Chondrocyte (in vitro differentiated cells): Measurements from ENCODE around the gene GSTK1. TPM values are rescaled to one million over a fixed set of nuclear protein-coding genes. Genes with fewer than 3 reads are reported as not detected.

Experiments
- DNase-seq: peaks from one replicate; pipeline ENCODE4 v3.0.0; 2021; ENCODE audit warnings: mixed read lengths, low spot score
- H3K27ac Mint-ChIP-seq: one replicate; pipeline ENCODE4 v1.8.0; 2021; ENCODE audit warnings: mild to moderate bottlenecking, moderate library complexity, mixed read lengths; ENCODE audit not compliant: unreplicated experiment
- H3K27me3 Mint-ChIP-seq: 2 replicates; pipeline ENCODE4 v1.8.0; 2021; ENCODE audit warnings: low read depth, mixed read lengths
- H3K36me3 Mint-ChIP-seq: 2 replicates; pipeline ENCODE4 v1.8.0; 2021; ENCODE audit warnings: low read depth, mixed read lengths
- H3K4me1 Mint-ChIP-seq: 2 replicates; pipeline ENCODE4 v1.8.0; 2021; ENCODE audit warnings: low read depth, mild to moderate bottlenecking, mixed read lengths
- H3K4me3 Mint-ChIP-seq: one replicate; pipeline ENCODE4 v1.8.0; 2021; ENCODE audit warnings: mild to moderate bottlenecking, moderate library complexity, mixed read lengths; ENCODE audit not compliant: unreplicated experiment
- H3K9me3 Mint-ChIP-seq: 2 replicates; pipeline ENCODE4 v1.8.0; 2021; ENCODE audit warnings: low read depth, mixed read lengths
- CTCF ChIP-seq: fragments of 200-600 bp; sonication (generic); IDR thresholded peaks from 2 replicates; pipeline ENCODE4 v1.5.0; 2021; ENCODE audit warnings: antibody characterized with exemption, mild to moderate bottlenecking, moderate library complexity
- total RNA-seq: library from RNA; stranded (reverse); gene quantifications from 3 replicates; pipeline ENCODE4 v1.2.1, GENCODE V29; 2021

The GSTK1 gene
- total RNA-seq, 1 donor from 2014 or later = 70.1 TPM

DNA sequence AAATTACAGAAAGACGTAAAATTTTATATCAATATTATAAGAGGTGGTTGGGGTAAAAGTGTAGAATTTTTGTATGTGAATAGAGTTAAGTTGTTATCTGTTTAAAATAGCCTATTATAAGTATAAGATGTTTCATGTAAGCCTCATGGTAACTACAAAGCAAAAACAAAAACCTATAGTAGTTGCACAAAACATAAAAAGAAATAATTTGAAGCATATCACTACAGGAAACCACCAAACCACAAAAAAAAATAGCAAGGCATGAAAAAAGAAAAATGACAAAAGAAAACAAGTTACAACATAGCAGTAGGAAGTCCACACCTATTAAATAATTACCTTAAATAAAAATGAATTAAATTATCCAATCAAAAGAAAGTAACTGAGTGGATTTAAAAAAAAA, 12.4 kb upstream of the GSTK1 start:
- Mint-ChIP-seq H3K4me1 (no peaks in the 10 kb centered on the region), H3K9me3 (peaks cover 16% of the 10 kb centered on the region), H3K27me3 (peaks cover 1% of the 10 kb centered on the region), H3K27ac (no peak overlapping the region), H3K36me3 (peaks cover 13% of the 10 kb centered on the region), H3K4me3 (no peak overlapping the region)
- no peak for DNase-seq
- TF ChIP-seq CTCF = no peak

DNA sequence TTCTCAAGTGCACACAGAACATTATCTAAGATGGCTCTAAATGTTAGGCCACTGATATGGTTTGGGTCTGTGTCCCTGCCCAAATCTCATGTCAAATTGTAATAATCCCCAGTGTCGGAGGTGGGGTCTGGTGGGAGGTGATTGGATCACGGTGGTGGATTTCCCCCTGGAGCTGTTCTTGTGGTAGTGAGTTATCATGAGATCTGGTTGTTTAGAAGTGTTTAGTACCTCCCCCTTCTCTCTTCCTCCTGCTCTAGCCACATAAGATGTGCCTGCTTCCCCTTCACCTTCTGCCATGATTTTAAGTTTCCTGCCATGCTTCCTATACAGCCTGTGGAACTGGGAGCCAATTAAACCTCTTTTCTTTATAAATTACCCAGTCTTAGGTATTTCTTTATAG, 11.2 kb upstream of the GSTK1 start:
- Mint-ChIP-seq H3K9me3 (peaks cover 16% of the 10 kb centered on the region), H3K36me3 (peaks cover 13% of the 10 kb centered on the region), H3K27ac (no peak overlapping the region), H3K4me3 (no peak overlapping the region), H3K27me3 (peaks cover under 1% of the 10 kb centered on the region), H3K4me1 (no peaks in the 10 kb centered on the region)
- TF ChIP-seq CTCF = no peak
- DNase-seq = no peak

DNA sequence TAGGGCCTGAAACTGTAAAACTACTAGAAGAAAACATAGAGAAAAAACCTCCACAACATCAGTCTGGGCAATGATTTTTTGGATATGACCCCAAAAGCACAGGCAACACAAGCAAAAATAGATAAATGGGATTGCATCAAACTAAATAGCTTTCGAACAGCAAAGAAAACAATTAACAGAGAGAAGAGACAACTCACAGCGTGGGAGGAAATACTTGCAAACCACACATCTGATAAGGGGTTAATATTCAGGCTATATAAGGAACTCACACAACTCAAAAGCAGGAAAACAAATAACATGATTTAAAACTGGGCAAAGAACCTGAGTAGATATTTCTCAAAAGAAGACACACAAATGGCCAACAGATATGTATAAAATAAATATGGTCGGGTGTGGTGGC, 7.7 kb upstream of the GSTK1 start:
- H3K4me1 Mint-ChIP-seq = no peaks in the 10 kb centered on the region
- H3K36me3 Mint-ChIP-seq = peaks cover 11% of the 10 kb centered on the region
- H3K4me3 Mint-ChIP-seq = no peak overlapping the region
- H3K27ac Mint-ChIP-seq = no peak overlapping the region
- no peaks in the 10 kb centered on the region for H3K27me3 Mint-ChIP-seq
- no peak for TF ChIP-seq CTCF
- peaks cover 16% of the 10 kb centered on the region for H3K9me3 Mint-ChIP-seq
- DNase-seq = no peak

DNA sequence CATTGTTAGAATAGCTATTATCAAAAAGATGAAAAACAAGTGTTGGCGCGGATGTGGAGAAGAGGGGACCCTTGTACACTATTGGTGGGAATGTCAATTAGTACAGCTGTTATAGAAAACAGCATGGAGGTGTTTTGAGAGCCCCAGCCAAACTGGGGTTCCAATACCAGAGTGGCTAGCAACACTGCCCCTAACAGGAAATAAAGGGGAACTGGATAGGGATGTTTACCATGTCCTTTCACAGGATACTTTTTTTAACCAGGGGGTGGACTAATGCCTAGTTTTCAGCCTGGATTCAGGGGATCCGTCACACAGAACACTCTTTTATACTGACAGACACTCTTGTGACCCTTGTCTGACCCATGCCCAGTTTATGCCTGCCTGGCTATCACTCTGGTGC, 6.9 kb upstream of the GSTK1 start:
- H3K4me3 Mint-ChIP-seq = no peak overlapping the region
- TF ChIP-seq CTCF = peak; percentile 15
- H3K27ac Mint-ChIP-seq = no peak overlapping the region
- no peak for DNase-seq
- peaks cover 16% of the 10 kb centered on the region for H3K9me3 Mint-ChIP-seq
- no peaks in the 10 kb centered on the region for H3K4me1 Mint-ChIP-seq
- peaks cover 11% of the 10 kb centered on the region for H3K36me3 Mint-ChIP-seq
- no peaks in the 10 kb centered on the region for H3K27me3 Mint-ChIP-seq

DNA sequence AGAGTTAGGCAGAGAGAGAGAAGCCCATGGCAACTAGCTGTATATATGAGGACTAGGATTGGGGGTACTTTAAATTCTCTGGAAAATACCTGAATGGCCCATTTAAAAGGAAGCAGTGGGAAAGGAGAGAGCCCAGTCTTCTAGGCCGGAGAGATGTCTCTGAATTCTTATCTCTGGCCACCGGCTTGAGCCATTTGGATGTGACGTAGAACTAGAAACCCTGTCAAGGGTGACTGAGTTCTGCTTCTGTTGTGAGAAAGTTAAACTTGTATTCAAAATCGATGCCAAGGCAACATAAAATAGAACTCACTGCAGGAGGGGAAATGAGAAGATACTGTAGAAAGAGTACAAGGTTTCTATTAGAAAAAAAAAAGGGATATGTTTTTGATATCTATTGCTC, 6.3 kb upstream of the GSTK1 start:
- peaks cover 16% of the 10 kb centered on the region for H3K9me3 Mint-ChIP-seq
- DNase-seq = no peak
- no peaks in the 10 kb centered on the region for H3K27me3 Mint-ChIP-seq
- TF ChIP-seq CTCF = no peak
- H3K4me1 Mint-ChIP-seq = no peaks in the 10 kb centered on the region
- H3K27ac Mint-ChIP-seq = no peak overlapping the region
- peaks cover 11% of the 10 kb centered on the region for H3K36me3 Mint-ChIP-seq
- H3K4me3 Mint-ChIP-seq = no peak overlapping the region
